HCT116 (cell line): ENCODE measurements around the gene SEMA5A.

Experiments
- CEBPB ChIP-seq: IDR thresholded peaks from 2 replicates; pipeline ENCODE4 v1.6.1; 2012; ENCODE audit warnings: low read depth
- CTCF ChIP-seq, 3 experiments: fragments of 200-600 bp in 1 of 3; sonication (generic) in 1 of 3; IDR thresholded peaks in 2 of 3; conservative IDR thresholded peaks in 1 of 3; 2 replicates each; pipeline ENCODE4 v1.5.1; 2012 to 2017; ENCODE audit warnings: low read depth in 2 of 3, low read length in 2 of 3, antibody characterized with exemption in 1 of 3, borderline replicate concordance in 1 of 3, control low read depth in 1 of 3, mild to moderate bottlenecking in 1 of 3, mixed read lengths in 1 of 3, mixed run types in 1 of 3, moderate library complexity in 1 of 3; ENCODE audit not compliant: insufficient read depth in 1 of 3
- EZH2 ChIP-seq: fragments of 200-600 bp; sonication (generic); IDR thresholded peaks from 2 replicates; pipeline ENCODE4 v1.6.1; 2017; ENCODE audit warnings: antibody characterized with exemption, mixed run types
- EZH2phosphoT487 ChIP-seq: fragments of 200-600 bp; IDR thresholded peaks from 2 replicates; pipeline ENCODE4 v1.6.1; 2018; ENCODE audit warnings: antibody characterized with exemption, borderline replicate concordance
- FOSL1 ChIP-seq: IDR thresholded peaks from 2 replicates; pipeline ENCODE4 v1.6.1; 2012; ENCODE audit warnings: low read depth
- MAX ChIP-seq: IDR thresholded peaks from 2 replicates; pipeline ENCODE4 v1.6.1; 2012
- POLR2A ChIP-seq: IDR thresholded peaks from 2 replicates; pipeline ENCODE4 v1.7.0; 2011; ENCODE audit warnings: borderline replicate concordance; ENCODE audit not compliant: insufficient read depth, insufficient read length; ENCODE audit errors: extremely low read depth
- POLR2AphosphoS5 ChIP-seq: IDR thresholded peaks from 2 replicates; pipeline ENCODE4 v1.6.1; 2011; ENCODE audit warnings: mild to moderate bottlenecking, low read depth, low read length, moderate library complexity
- RAD21 ChIP-seq: IDR thresholded peaks from 2 replicates; pipeline ENCODE4 v1.6.1; 2012; ENCODE audit warnings: low read depth, mild to moderate bottlenecking
- REST ChIP-seq: IDR thresholded peaks from 2 replicates; pipeline ENCODE4 v1.6.1; 2012; ENCODE audit warnings: low read depth
- YY1 ChIP-seq: IDR thresholded peaks from 2 replicates; pipeline ENCODE4 v1.6.1; 2011; ENCODE audit warnings: low read length, low read depth, moderate library complexity, mild to moderate bottlenecking; ENCODE audit not compliant: insufficient replicate concordance; ENCODE audit errors: extremely low read depth

GRCh38 chr5:9301200-9301599 is 244.7 kb downstream of the SEMA5A start:
- TF ChIP-seq POLR2A (no peak), CTCF (IDR thresholded peaks at IDR 0.05 in 2 of 3, conservative IDR thresholded peaks at IDR 0.05 in 1 of 3; ENCODE audit: borderline replicate concordance in 1 of 3, insufficient read depth in 1 of 3, low read depth in 2 of 3, low read length in 2 of 3) (no peak), POLR2AphosphoS5 (no peak), MAX (no peak), EZH2 (no peak), EZH2phosphoT487 (no peak), RAD21 (no peak), FOSL1 (no peak), YY1 (no peak), CEBPB (no peak), REST (no peak)
